DMS114 treated with DMSO at 0.1 percent for 48 hours (cell line): Measurements from ENCODE around the gene MAPK8IP2.
"Not testable (repeated sequence)": the region's sequence is repeated elsewhere in the genome, so short reads cannot be mapped to it uniquely, and the experiment has no call there.

Experiments
- DNase-seq: peaks from one replicate; lab custom pipeline; 2025; ENCODE audit not compliant: unreplicated experiment; lab: John Stamatoyannopoulos, UW

MAPK8IP2 gene

GRCh38 chr22:50633771-50634170 is 33.2 kb downstream of the MAPK8IP2 start:
- no peak for DNase-seq

- no peak for DNase-seq
Measured at GRCh38 chr22:50635591-50635990, 35.0 kb downstream of the MAPK8IP2 start.

GRCh38 chr22:50640296-50640695 is 39.7 kb downstream of the MAPK8IP2 start:
- DNase-seq, result not testable (repeated sequence)

GRCh38 chr22:50640857-50641647 is 40.5 kb downstream of the MAPK8IP2 start:
- DNase-seq, result no peak

GRCh38 chr22:50641696-50642607 is 41.4 kb downstream of the MAPK8IP2 start:
- no peak for DNase-seq

- DNase-seq, result not testable (repeated sequence)
Measured at GRCh38 chr22:50643021-50643820, 42.6 kb downstream of the MAPK8IP2 start.

GRCh38 chr22:50643821-50644101 is 43.2 kb downstream of the MAPK8IP2 start:
- not testable (repeated sequence) for DNase-seq

GRCh38 chr22:50653256-50653655 is 52.7 kb downstream of the MAPK8IP2 start:
- no peak for DNase-seq

GRCh38 chr22:50654664-50655063 is 54.1 kb downstream of the MAPK8IP2 start:
- DNase-seq, result not testable (repeated sequence)

GRCh38 chr22:50656122-50657070 is 55.8 kb downstream of the MAPK8IP2 start:
- no peak for DNase-seq

GRCh38 chr22:50657925-50658324 is 57.3 kb downstream of the MAPK8IP2 start:
- DNase-seq, result no peak

- DNase-seq, result not testable (repeated sequence)
Measured at GRCh38 chr22:50659711-50660110, 59.1 kb downstream of the MAPK8IP2 start.

GRCh38 chr22:50660306-50660705 is 59.7 kb downstream of the MAPK8IP2 start:
- no peak for DNase-seq
